NT2/D1 (cell line): Measurements from ENCODE around the gene TUBB1.

ENCODE experiments used
- SUZ12 ChIP-seq: IDR thresholded peaks from 2 replicates; pipeline ENCODE4 v1.6.1; 2011; ENCODE audit not compliant: insufficient read length, insufficient read depth; ENCODE audit errors: extremely low read depth
- YY1 ChIP-seq: IDR thresholded peaks from 2 replicates; pipeline ENCODE4 v1.6.1; 2011; ENCODE audit not compliant: insufficient read length, insufficient read depth
- ZNF274 ChIP-seq: IDR thresholded peaks from 2 replicates; pipeline ENCODE4 v1.6.1; 2011; ENCODE audit warnings: mild to moderate bottlenecking, low read depth, low read length

GRCh38 chr20:59026904-59027740 lies 7.9 kb downstream of the TUBB1 start:
- TF ChIP-seq ZNF274 (no peak), YY1 (no peak), SUZ12 (no peak)
